GM23248 (cell line): Measurements from ENCODE around the gene SNAPIN. TPM values are rescaled to one million over a fixed set of nuclear protein-coding genes. Genes with fewer than 3 reads are reported as not detected.
"Not testable (repeated sequence)": the region's sequence is repeated elsewhere in the genome, so short reads cannot be mapped to it uniquely, and the experiment has no call there.

Source experiments
- DNase-seq: peaks from one replicate; pipeline ENCODE4 v3.0.0-alpha.2; 2015
- H2AFZ ChIP-seq: fragments of 200-600 bp; sonication (generic); 2 replicates; pipeline ENCODE4 v1.6.1; 2016; ENCODE audit warnings: antibody characterized with exemption
- H3F3A ChIP-seq: fragments of 200-600 bp; sonication (generic); 2 replicates; pipeline ENCODE4 v1.6.1; 2016; ENCODE audit warnings: mild to moderate bottlenecking, antibody characterized with exemption, mixed run types; ENCODE audit not compliant: insufficient read depth
- H3K27ac ChIP-seq: fragments of 200-600 bp; sonication (generic); 2 replicates; pipeline ENCODE4 v1.5.1; 2016; ENCODE audit warnings: mild to moderate bottlenecking
- H3K27me3 ChIP-seq: fragments of 200-600 bp; sonication (generic); replicated peaks from 2 replicates; pipeline ENCODE4 v1.6.1; 2016; ENCODE audit warnings: mild to moderate bottlenecking; ENCODE audit not compliant: insufficient read depth
- H3K36me3 ChIP-seq: fragments of 200-600 bp; sonication (generic); 2 replicates; pipeline ENCODE4 v1.6.1; 2016; ENCODE audit warnings: low read depth, mild to moderate bottlenecking
- H3K4me1 ChIP-seq: fragments of 200-600 bp; sonication (generic); 2 replicates; pipeline ENCODE4 v1.6.1; 2016; ENCODE audit warnings: mild to moderate bottlenecking; ENCODE audit not compliant: insufficient read depth
- H3K4me2 ChIP-seq: fragments of 200-600 bp; sonication (generic); one replicate; pipeline ENCODE4 v1.6.1; 2016; ENCODE audit warnings: mild to moderate bottlenecking; ENCODE audit not compliant: unreplicated experiment
- H3K4me3 ChIP-seq: fragments of 200-600 bp; sonication (generic); 2 replicates; pipeline ENCODE4 v1.5.1; 2016; ENCODE audit warnings: mild to moderate bottlenecking
- H3K79me2 ChIP-seq: fragments of 200-600 bp; sonication (generic); 2 replicates; pipeline ENCODE4 v1.6.1; 2016; ENCODE audit warnings: mild to moderate bottlenecking; ENCODE audit not compliant: insufficient read depth
- H3K9ac ChIP-seq: fragments of 200-600 bp; sonication (generic); 2 replicates; pipeline ENCODE4 v1.6.1; 2016; ENCODE audit warnings: mild to moderate bottlenecking
- H3K9me2 ChIP-seq: fragments of 200-600 bp; sonication (generic); 2 replicates; pipeline ENCODE4 v1.6.1; 2016; ENCODE audit warnings: mixed run types, mild to moderate bottlenecking, moderate library complexity; ENCODE audit not compliant: insufficient read depth
- H3K9me3 ChIP-seq: fragments of 200-600 bp; sonication (generic); one replicate; pipeline ENCODE4 v1.6.1; 2017; ENCODE audit warnings: low read depth
- H4K20me1 ChIP-seq: fragments of 200-600 bp; sonication (generic); 2 replicates; pipeline ENCODE4 v1.6.0; 2016; ENCODE audit not compliant: insufficient read depth
- EZH2 ChIP-seq: fragments of 200-600 bp; sonication (generic); IDR thresholded peaks from 2 replicates; pipeline ENCODE4 v1.6.1; 2018; ENCODE audit warnings: antibody characterized with exemption, mild to moderate bottlenecking; ENCODE audit not compliant: insufficient read depth, poor library complexity, severe bottlenecking
- EZH2phosphoT487 ChIP-seq: fragments of 200-600 bp; sonication (generic); IDR thresholded peaks from 2 replicates; pipeline ENCODE4 v1.6.1; 2018; ENCODE audit warnings: antibody characterized with exemption, moderate library complexity, mild to moderate bottlenecking, low read depth; ENCODE audit not compliant: insufficient read depth
- WGBS, 2 experiments: methylation state at CpG; one replicate each; pipeline ENCODE4 v1.1.6; 2015 to 2017; ENCODE audit warnings: low lambda C conversion rate in 2 of 2, low coverage in 1 of 2; ENCODE audit errors: missing lambda C conversion rate in 2 of 2; 5-methylcytosine and 5-hydroxymethylcytosine counted together
- in situ Hi-C: fragments of 300-500 bp; cut with MboI; formaldehyde crosslinking; loops from 2 replicates; pipeline ENCODE4 v1.15.0; 2020
- polyA plus RNA-seq: library from polyadenylated mRNA; unstranded; fragments of >200 nt; fragmentation: Nextera tagmentation; extraction: Ambion mirVana; gene quantifications from 2 replicates; pipeline ENCODE4 v1.2.1, GENCODE V29; 2016
- total RNA-seq: library from RNA; depleted of rRNA; stranded (reverse); fragments of >200 nt; shearing (Covaris generic); gene quantifications from 2 replicates; pipeline ENCODE4 v1.2.3, GENCODE V29; 2014

The SNAPIN gene
- total and polyA plus RNA-seq, 2 experiments from 2014 or later, result 70.5 to 82.1 TPM

DNA sequence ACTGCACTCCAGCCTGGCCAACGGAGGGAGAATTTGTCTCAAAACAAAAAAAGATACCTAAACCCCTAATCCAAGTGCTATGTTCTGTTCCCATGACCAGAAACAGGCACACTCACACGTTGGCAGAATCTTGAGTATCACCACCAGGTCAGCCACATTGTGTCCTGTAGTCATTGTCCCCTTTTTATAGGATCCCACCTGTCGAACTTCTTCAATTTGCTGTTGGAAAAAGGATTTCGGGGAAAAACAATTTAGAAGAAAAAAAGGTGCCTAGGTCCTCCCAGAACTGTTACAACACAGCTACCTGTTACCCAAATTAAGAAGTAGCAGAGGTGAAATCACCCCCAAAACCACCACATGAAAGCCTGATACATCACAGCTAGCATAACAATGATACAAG, 8.9 kb downstream of the SNAPIN start:
- peaks cover 12% of the 10 kb centered on the region for H3K4me1 ChIP-seq
- H3F3A ChIP-seq, result peaks cover 73% of the 10 kb centered on the region
- H3K9me3 ChIP-seq, result no peaks in the 10 kb centered on the region
- TF ChIP-seq EZH2 (no peak), EZH2phosphoT487 (no peak)
- peaks cover 74% of the 10 kb centered on the region for H3K36me3 ChIP-seq
- WGBS, 2 experiments, result 79 to 85% methylated on average over 4 of the region's 4 CpGs
- no peak overlapping the region for H2AFZ ChIP-seq
- H3K79me2 ChIP-seq, result peaks cover 63% of the 10 kb centered on the region
- H3K9me2 ChIP-seq, result no peaks in the 10 kb centered on the region
- in situ Hi-C loops, result no loop called here
- no peaks in the 10 kb centered on the region for H4K20me1 ChIP-seq
- no peak overlapping the region for H3K9ac ChIP-seq
- no peaks in the 10 kb centered on the region for H3K27me3 ChIP-seq
- H3K4me3 ChIP-seq, result no peak overlapping the region
- no peak overlapping the region for H3K4me2 ChIP-seq
- no peak overlapping the region for H3K27ac ChIP-seq
- DNase-seq, result no peak

DNA sequence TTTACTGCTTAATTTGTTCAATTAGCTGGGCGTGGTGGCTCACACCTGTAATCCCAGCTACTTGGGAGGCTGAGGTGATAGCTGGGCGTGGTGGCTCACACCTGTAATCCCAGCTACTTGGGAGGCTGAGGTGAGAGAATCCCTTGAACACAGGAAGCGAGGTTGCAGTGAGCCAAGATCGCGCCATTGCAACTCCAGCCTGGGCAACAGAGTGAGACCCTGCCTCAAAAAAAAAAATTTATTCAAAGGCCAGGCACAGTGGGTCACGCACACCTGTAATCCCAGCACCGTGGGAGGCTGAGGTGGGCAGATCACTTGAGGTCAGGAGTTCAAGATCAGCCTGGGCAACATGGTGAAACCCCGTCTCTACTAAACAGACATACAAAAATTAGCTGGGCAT, 10.2 kb downstream of the SNAPIN start:
- H3K4me1 ChIP-seq, H4K20me1 ChIP-seq, DNase-seq, H3K4me3 ChIP-seq, H3K4me2 ChIP-seq, H3K9me2 ChIP-seq, H2AFZ ChIP-seq, H3K27ac ChIP-seq, in situ Hi-C loops, H3K9me3 ChIP-seq, H3K9ac ChIP-seq, H3K27me3 ChIP-seq: not testable (repeated sequence)
- 86 to 89% methylated on average over 8 of the region's 8 CpGs for WGBS, 2 experiments
- Histone ChIP-seq H3K79me2 (peaks cover 63% of the 10 kb centered on the region), H3F3A (peaks cover 73% of the 10 kb centered on the region), H3K36me3 (peaks cover 61% of the 10 kb centered on the region)

DNA sequence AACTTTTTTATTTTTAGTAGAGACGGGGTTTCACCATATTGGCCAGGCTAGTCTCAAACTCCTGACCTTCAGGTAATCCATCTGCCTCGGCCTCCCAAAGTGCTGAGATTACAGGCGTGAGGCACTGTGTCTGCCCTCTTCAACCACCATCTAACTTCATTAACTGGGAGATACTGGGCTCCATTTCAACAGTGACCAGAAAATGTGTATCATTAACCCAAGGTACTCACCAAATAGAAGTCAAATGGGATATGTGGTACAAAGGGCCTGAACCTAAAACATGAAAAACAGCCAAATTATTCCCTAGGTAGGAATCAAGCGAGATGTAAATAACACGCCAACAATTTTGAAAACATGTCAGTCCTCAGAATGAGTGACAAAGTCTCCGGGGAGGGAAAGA, 11.1 kb downstream of the SNAPIN start:
- 69 to 71% methylated on average over 6 of the region's 6 CpGs for WGBS, 2 experiments
- peaks cover 52% of the 10 kb centered on the region for H3K36me3 ChIP-seq
- H3K9me2 ChIP-seq, result no peaks in the 10 kb centered on the region
- H3K9me3 ChIP-seq, result no peaks in the 10 kb centered on the region
- H3K4me3 ChIP-seq, result peak overlapping the region; percentile 97
- in situ Hi-C loops, result no loop called here
- peak overlapping the region; percentile 95 for H3K4me2 ChIP-seq
- no peaks in the 10 kb centered on the region for H4K20me1 ChIP-seq
- H2AFZ ChIP-seq, result no peak overlapping the region
- H3K27ac ChIP-seq, result no peak overlapping the region
- TF ChIP-seq EZH2, result no peak
- TF ChIP-seq EZH2phosphoT487, result no peak
- H3K79me2 ChIP-seq, result peaks cover 62% of the 10 kb centered on the region
- peaks cover 64% of the 10 kb centered on the region for H3F3A ChIP-seq
- H3K9ac ChIP-seq, result peak overlapping the region; percentile 97
- no peak for DNase-seq
- H3K4me1 ChIP-seq, result peaks cover 9% of the 10 kb centered on the region
- H3K27me3 ChIP-seq, result no peaks in the 10 kb centered on the region

DNA sequence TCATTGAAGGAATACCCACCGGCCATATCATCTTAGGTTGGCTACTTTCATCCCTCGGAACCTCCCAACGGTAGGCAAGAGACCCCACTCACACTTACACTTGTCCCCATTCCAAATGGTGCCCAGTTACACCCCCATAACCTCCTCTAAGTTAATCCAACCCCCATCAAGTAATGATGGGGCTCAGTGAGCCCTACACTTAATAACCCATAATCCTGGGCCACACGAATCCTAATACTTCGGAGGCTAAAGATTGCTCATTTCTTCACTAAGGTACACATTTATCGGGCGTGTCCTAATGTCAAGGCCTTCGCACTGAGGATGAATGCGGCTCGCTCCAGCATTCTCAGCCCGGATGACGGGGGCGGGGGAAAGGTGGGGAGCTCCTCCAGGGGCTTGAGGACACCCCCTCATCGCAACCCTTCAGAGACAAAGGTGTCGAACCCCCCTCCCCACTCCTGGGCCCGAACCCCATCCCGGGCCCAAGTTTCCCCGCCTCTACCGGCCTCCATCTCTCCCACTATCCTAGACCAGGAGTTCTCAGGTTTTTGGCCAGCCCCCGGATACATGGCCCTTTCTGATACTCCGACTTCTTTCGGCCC, 11.9 kb downstream of the SNAPIN start:
- peak; percentile 45 for DNase-seq
- Histone ChIP-seq H3K27me3 (no peaks in the 10 kb centered on the region), H3K4me1 (peaks cover 9% of the 10 kb centered on the region), H3K36me3 (peaks cover 45% of the 10 kb centered on the region), H3K4me3 (peak overlapping the region; percentile 97), H3K9me2 (no peaks in the 10 kb centered on the region), H3F3A (peaks cover 56% of the 10 kb centered on the region), H3K9ac (peak overlapping the region; percentile 97), H3K27ac (peak overlapping the region; percentile 68), H3K9me3 (no peaks in the 10 kb centered on the region), H3K79me2 (peaks cover 55% of the 10 kb centered on the region), H3K4me2 (peak overlapping the region; percentile 95), H2AFZ (peak overlapping the region; percentile 73), H4K20me1 (no peaks in the 10 kb centered on the region)
- 2 to 3% methylated on average over 22 of the region's 22 CpGs for WGBS, 2 experiments
- TF ChIP-seq EZH2 (no peak), EZH2phosphoT487 (no peak)
- in situ Hi-C loops, result no loop called here
